Thoracic aorta (tissue), 2 donors: Measurements from ENCODE around the gene TIMM8B. TPM values are rescaled to one million over a fixed set of nuclear protein-coding genes. Genes with fewer than 3 reads are reported as not detected.

Experiments used
- ATAC-seq: fragments of 150-250 bp; one replicate; pipeline ENCODE4 v1.8.0; 2017; ENCODE audit warnings: low read depth; ENCODE audit not compliant: insufficient number of reproducible peaks, low FRiP score
- DNase-seq: peaks from one replicate; pipeline ENCODE4 v3.0.0-alpha.2; 2020; ENCODE audit warnings: low spot score
- H3K27ac ChIP-seq, 2 donors: fragments of 200-600 bp; sonication (generic); 1 replicate in 1 of 2; 2 replicates in 1 of 2; pipeline ENCODE4 v1.5.1; 2016; ENCODE audit warnings: mild to moderate bottlenecking in 2 of 2, moderate library complexity in 2 of 2
- H3K27me3 ChIP-seq: fragments of 200-600 bp; sonication (generic); replicated peaks from 2 replicates; pipeline ENCODE4 v1.6.0; 2016; ENCODE audit warnings: mild to moderate bottlenecking; ENCODE audit not compliant: insufficient read depth
- H3K36me3 ChIP-seq: fragments of 200-600 bp; sonication (generic); one replicate; pipeline ENCODE4 v1.5.1; 2016
- H3K4me1 ChIP-seq, 2 donors: fragments of 200-600 bp; sonication (generic); 1 replicate in 1 of 2; 2 replicates in 1 of 2; pipeline versions ENCODE4 v1.5.1 to v1.6.0; 2016; ENCODE audit warnings: low read depth in 2 of 2, mild to moderate bottlenecking in 1 of 2; ENCODE audit not compliant: control insufficient read depth in 1 of 2
- H3K4me3 ChIP-seq: fragments of 200-600 bp; sonication (generic); 2 replicates; pipeline ENCODE4 v1.5.1; 2016; ENCODE audit warnings: mild to moderate bottlenecking
- H3K9me3 ChIP-seq: fragments of 200-600 bp; sonication (generic); 2 replicates; pipeline ENCODE4 v1.5.1; 2016
- total RNA-seq, 2 donors: library from RNA; depleted of rRNA; stranded (reverse); fragments of >200 nt; gene quantifications; one replicate each; pipeline versions ENCODE4 v1.1.0 to v1.2.3, GENCODE V29; 2016
- TF ChIP-seq, protein P1 (sequence below): fragments of 200-600 bp; sonication (generic); IDR thresholded peaks from one replicate; pipeline ENCODE4 v1.5.1; 2019; ENCODE audit warnings: antibody characterized with exemption

TIMM8B gene, protein sequence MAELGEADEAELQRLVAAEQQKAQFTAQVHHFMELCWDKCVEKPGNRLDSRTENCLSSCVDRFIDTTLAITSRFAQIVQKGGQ
- total RNA-seq: 10 to 100 TPM; 16.0 to 23.8 TPM

DNA sequence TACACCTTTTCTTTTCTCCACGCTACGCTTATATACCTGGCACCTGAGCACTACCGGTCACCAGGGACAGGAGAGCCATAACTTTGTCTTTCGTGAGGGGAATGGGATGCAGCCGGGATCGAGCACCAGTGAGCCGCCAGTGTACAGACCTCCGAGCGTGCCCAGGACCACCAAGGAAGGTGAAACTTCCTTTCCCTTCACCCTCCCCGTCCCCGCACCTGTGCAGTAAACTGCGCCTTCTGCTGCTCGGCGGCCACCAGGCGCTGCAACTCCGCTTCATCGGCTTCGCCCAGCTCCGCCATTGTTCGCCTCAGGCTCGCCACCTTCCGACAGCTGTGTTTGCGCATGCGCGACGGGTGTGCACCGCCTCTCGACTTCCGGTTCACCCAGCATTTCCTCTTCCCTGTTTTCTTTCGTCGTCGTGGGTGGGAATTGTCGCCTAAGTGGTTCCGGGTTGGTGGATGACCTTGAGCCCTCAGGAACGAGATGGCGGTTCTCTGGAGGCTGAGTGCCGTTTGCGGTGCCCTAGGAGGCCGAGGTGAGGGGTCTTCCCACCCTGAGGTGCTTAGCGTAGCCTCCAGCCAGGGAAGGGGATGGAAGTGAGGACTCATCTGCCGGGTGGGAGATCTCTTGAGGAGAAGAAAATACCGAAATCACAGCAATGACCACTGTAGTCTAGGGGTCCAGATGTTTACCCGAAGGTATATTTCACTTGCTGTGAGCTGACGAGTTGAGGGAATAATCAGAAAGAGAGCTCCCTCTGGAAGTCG lies at the start of gene TIMM8B, which contains the start of gene SDHD:
Gene TIMM8B (minus strand): TSS at position 335 of the 770 bp plus-strand sequence. CDS start 33 bp downstream, at position 302.
Gene SDHD (plus strand): TSS at position 452 of the 770 bp plus-strand sequence. CDS start 35 bp downstream, at position 487.
- TF ChIP-seq, protein P1, sequence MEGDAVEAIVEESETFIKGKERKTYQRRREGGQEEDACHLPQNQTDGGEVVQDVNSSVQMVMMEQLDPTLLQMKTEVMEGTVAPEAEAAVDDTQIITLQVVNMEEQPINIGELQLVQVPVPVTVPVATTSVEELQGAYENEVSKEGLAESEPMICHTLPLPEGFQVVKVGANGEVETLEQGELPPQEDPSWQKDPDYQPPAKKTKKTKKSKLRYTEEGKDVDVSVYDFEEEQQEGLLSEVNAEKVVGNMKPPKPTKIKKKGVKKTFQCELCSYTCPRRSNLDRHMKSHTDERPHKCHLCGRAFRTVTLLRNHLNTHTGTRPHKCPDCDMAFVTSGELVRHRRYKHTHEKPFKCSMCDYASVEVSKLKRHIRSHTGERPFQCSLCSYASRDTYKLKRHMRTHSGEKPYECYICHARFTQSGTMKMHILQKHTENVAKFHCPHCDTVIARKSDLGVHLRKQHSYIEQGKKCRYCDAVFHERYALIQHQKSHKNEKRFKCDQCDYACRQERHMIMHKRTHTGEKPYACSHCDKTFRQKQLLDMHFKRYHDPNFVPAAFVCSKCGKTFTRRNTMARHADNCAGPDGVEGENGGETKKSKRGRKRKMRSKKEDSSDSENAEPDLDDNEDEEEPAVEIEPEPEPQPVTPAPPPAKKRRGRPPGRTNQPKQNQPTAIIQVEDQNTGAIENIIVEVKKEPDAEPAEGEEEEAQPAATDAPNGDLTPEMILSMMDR: peak; percentile 35
- H3K4me3 ChIP-seq: peak within 1 kb of the TSS; percentile 81
- H3K27ac ChIP-seq: peak within 1 kb of the TSS; percentile 51 to 57
- peak; percentile 97 for ATAC-seq
- peak; percentile 77 for DNase-seq
- no peaks in the 10 kb centered on the region for H3K9me3 ChIP-seq
- H3K4me1 ChIP-seq: peaks cover 17 to 37% of the 10 kb centered on the region in 2 donors
- peaks cover 50% of the 10 kb centered on the region for H3K36me3 ChIP-seq
- no peaks in the 10 kb centered on the region for H3K27me3 ChIP-seq

DNA sequence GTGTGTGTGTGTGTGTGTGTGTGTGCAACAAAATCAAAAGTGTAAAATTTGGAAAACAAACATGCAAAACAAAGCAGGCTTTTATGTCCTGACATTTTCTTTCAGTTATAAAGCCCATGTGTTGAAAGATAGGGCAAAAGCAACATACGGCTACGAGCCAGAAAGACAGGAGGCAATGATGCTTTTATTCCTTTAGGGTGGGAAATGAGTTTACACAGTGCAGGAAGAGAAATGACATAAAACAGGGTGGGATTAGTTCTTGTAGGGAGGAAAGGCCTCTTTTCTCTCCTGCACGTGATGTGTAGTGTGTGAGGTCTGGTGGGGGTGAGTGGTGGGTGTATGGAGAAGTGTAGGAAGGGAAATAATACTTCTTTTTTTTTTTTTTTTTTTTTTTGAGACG lies 47.9 kb upstream of the TIMM8B start:
- Histone ChIP-seq H3K4me3 (no peak overlapping the region), H3K9me3 (no peaks in the 10 kb centered on the region), H3K4me1 (no peaks in the 10 kb centered on the region), H3K27ac (no peak overlapping the region), H3K27me3 (no peaks in the 10 kb centered on the region), H3K36me3 (no peaks in the 10 kb centered on the region)
- ATAC-seq (no peak), DNase-seq (no peak)
- TF ChIP-seq, protein P1: no peak

DNA sequence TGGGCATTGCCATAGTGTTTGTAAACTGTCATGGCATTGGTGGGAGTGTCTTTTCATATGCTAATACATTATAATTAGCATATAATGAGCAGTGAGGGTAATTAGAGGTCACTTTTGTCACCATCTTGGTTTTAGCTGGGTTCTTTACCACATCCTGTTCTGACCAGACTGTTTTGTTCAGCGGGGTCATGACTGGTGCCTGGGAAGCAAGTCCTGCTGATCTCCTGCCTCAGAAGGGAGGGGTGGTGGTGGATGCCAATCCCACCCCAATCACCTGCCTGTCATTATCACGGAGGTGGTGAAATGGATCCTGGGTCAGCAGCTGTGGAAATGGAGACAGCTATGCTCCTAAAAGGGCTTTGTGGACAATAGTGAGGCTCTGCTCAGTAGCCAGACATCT lies 46.2 kb upstream of the TIMM8B start:
- Histone ChIP-seq H3K36me3 (no peaks in the 10 kb centered on the region), H3K4me1 (no peaks in the 10 kb centered on the region), H3K9me3 (no peaks in the 10 kb centered on the region), H3K27me3 (no peaks in the 10 kb centered on the region), H3K27ac (no peak overlapping the region), H3K4me3 (no peak overlapping the region)
- ATAC-seq (no peak), DNase-seq (no peak)
- TF ChIP-seq, protein P1: no peak

DNA sequence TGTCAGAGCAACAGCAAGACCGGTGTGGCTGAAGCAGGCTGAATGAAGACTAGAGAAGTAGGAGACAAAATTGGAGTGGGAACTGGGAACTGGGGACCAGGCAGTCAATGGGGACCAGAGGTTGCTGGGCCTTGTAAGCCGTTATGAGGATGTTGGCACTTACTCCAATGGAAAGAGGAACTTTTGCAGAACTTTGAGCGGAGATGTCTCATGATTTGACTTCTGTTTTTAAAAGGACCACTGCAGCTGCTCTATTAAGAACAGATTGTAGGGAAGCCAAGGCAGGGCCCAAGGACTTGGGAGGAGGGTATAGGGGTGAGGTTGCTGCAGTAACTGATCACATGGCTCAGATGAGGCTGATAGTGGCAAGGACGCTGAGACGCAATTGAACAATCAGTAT lies 43.1 kb upstream of the TIMM8B start:
- Histone ChIP-seq H3K27ac (no peak overlapping the region), H3K9me3 (no peaks in the 10 kb centered on the region), H3K27me3 (no peaks in the 10 kb centered on the region), H3K4me3 (no peak overlapping the region), H3K4me1 (no peaks in the 10 kb centered on the region), H3K36me3 (no peaks in the 10 kb centered on the region)
- TF ChIP-seq, protein P1: no peak
- ATAC-seq (no peak), DNase-seq (no peak)

DNA sequence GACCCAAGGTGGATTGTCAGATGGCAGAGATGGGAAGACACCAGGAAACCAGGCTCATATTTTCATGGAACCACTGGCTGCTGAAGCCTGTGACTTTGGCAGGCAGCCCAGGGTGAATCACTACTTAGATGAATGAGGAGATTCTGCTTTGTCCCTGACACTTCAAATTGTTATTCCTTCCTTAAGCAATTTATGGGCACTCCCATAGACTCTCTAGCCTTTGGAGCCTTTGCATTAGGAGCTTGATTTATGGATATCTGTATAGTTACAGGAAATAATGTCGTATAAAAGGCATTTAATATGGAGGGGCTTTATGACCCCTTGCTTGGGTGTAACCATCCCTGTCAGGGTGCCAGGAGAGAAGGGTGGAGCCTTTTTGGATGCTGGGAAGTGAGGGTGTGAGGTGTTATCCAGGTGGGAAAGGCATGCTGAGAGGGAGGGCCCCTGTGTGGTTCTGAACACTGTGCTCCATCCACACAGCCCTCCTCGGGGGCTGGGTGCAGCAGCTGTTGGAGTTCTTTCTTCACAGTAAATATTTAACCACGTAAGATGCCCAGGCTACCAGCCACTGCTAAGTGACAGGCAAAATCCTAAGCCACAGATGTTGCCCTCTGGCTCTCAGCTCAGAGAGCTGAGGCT lies 42.0 kb upstream of the TIMM8B start:
- Histone ChIP-seq H3K36me3 (no peaks in the 10 kb centered on the region), H3K27me3 (no peaks in the 10 kb centered on the region), H3K27ac (no peak overlapping the region), H3K9me3 (no peaks in the 10 kb centered on the region), H3K4me3 (no peak overlapping the region), H3K4me1 (no peaks in the 10 kb centered on the region)
- ATAC-seq (no peak), DNase-seq (no peak)
- TF ChIP-seq, protein P1: no peak
